Upper lobe of left lung (tissue), 4 donors: ENCODE measurements around the gene SYN1.

Experiments
- POLR2A ChIP-seq, 4 donors: fragments of 450-650 bp; IDR thresholded peaks; one replicate each; pipeline ENCODE4 v1.5.1; 2016 to 2017; ENCODE audit warnings: antibody characterized with exemption in 4 of 4, mild to moderate bottlenecking in 2 of 4
- POLR2AphosphoS5 ChIP-seq, 2 donors: sonication (generic); formaldehyde crosslinking; IDR thresholded peaks; one replicate each; pipeline ENCODE4 v1.5.1; 2017; ENCODE audit warnings: antibody characterized with exemption in 2 of 2
- TF ChIP-seq, protein P1 (sequence below), 6 experiments: fragments of 450-650 bp in 4 of 6; fragments of 200-600 bp in 2 of 6; sonication (generic) in 2 of 6; IDR thresholded peaks; one replicate each; pipeline ENCODE4 v1.5.1; 2016 to 2019; ENCODE audit warnings: antibody characterized with exemption in 6 of 6

DNA sequence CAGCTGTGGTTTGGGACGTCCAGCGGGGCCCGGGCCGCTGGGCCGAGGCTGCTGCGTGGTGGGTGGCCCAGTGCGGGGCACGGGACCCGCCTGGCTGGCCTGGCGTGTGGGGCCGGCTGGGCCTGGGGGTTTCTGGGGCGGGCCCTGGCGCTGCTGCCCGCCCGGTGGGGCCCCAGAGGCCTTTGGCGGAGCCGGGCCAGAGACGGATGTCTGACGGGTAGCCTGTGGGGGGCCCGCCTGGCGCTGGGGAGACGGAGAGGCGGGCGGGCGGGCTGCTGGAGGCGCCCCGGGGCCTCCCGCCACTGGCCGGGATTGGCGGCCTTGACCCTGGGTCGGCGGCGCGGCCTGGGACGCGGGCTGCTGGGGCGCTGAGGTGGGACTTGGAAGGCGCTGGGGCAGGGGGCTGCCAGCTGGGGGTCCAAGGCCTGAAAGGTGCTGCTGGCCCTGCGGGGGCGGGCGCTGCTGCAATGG is 45.5 kb downstream of the SYN1 start:
- TF ChIP-seq, protein P1, sequence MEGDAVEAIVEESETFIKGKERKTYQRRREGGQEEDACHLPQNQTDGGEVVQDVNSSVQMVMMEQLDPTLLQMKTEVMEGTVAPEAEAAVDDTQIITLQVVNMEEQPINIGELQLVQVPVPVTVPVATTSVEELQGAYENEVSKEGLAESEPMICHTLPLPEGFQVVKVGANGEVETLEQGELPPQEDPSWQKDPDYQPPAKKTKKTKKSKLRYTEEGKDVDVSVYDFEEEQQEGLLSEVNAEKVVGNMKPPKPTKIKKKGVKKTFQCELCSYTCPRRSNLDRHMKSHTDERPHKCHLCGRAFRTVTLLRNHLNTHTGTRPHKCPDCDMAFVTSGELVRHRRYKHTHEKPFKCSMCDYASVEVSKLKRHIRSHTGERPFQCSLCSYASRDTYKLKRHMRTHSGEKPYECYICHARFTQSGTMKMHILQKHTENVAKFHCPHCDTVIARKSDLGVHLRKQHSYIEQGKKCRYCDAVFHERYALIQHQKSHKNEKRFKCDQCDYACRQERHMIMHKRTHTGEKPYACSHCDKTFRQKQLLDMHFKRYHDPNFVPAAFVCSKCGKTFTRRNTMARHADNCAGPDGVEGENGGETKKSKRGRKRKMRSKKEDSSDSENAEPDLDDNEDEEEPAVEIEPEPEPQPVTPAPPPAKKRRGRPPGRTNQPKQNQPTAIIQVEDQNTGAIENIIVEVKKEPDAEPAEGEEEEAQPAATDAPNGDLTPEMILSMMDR (IDR thresholded peaks at IDR 0.05) = no peak
- no peak for TF ChIP-seq POLR2AphosphoS5 (IDR thresholded peaks at IDR 0.05)
- TF ChIP-seq POLR2A (IDR thresholded peaks at IDR 0.05) = no peak
